HG03060 (cell line): ENCODE results near the gene MREG.

Source experiments
- ATAC-seq: cut with Tn5 transposase; IDR thresholded peaks from one replicate; pipeline ENCODE4 v1.9.1; 2021; ENCODE audit warnings: low read depth, moderate number of reproducible peaks; ENCODE audit not compliant: unreplicated experiment

MREG gene

GRCh38 chr2:216013080-216013909 is at the start of gene MREG:
Gene MREG, minus strand, starts transcription at chr2:216013551. Its CDS starts 224 bp downstream, at chr2:216013327.
- ATAC-seq = peak; percentile 21

GRCh38 chr2:216059233-216059834 is 46.0 kb upstream of the MREG start:
- ATAC-seq = no peak

- ATAC-seq = peak; percentile 76
Observed at GRCh38 chr2:216057688-216058193, 44.4 kb upstream of the MREG start.

- ATAC-seq = no peak
Observed at GRCh38 chr2:216056739-216057138, 43.4 kb upstream of the MREG start.

- no peak for ATAC-seq
Observed at GRCh38 chr2:216055680-216056079, 42.3 kb upstream of the MREG start.

- no peak for ATAC-seq
Observed at GRCh38 chr2:216052420-216052819, 39.1 kb upstream of the MREG start.

GRCh38 chr2:216051350-216051749 is 38.0 kb upstream of the MREG start:
- no peak for ATAC-seq

GRCh38 chr2:216049452-216049851 is 36.1 kb upstream of the MREG start:
- no peak for ATAC-seq

- no peak for ATAC-seq
Observed at GRCh38 chr2:216047397-216047796, 34.0 kb upstream of the MREG start.

GRCh38 chr2:216044883-216045486 is 31.6 kb upstream of the MREG start:
- peak; percentile 90 for ATAC-seq

- ATAC-seq = no peak
Observed at GRCh38 chr2:216043949-216044348, 30.6 kb upstream of the MREG start.

- ATAC-seq = no peak
Observed at GRCh38 chr2:216041438-216041837, 28.1 kb upstream of the MREG start.

- no peak for ATAC-seq
Observed at GRCh38 chr2:216039918-216040317, 26.6 kb upstream of the MREG start.

GRCh38 chr2:216034065-216034464 is 20.7 kb upstream of the MREG start:
- no peak for ATAC-seq

GRCh38 chr2:216033403-216033802 is 20.1 kb upstream of the MREG start:
- peak; percentile 27 for ATAC-seq

GRCh38 chr2:216031960-216032689 is 18.8 kb upstream of the MREG start:
- ATAC-seq = peak; percentile 84

GRCh38 chr2:216030216-216030615 is 16.9 kb upstream of the MREG start:
- no peak for ATAC-seq

- no peak for ATAC-seq
Observed at GRCh38 chr2:216029416-216030129, 16.2 kb upstream of the MREG start.

GRCh38 chr2:216024779-216025336 is 11.5 kb upstream of the MREG start:
- no peak for ATAC-seq
